HepG2 (cell line): ENCODE measurements around the gene NT5C2.
"Not testable (repeated sequence)": the region's sequence is repeated elsewhere in the genome, so short reads cannot be mapped to it uniquely, and the experiment has no call there.

Experiments used
- ATRX ChIP-seq: sonication (generic); formaldehyde crosslinking; IDR thresholded peaks from 2 replicates; pipeline ENCODE4 v1.4.0; 2020; ENCODE audit warnings: missing genetic modification reagents, borderline replicate concordance
- FOXJ3 ChIP-seq: sonication (generic); formaldehyde crosslinking; IDR thresholded peaks from 2 replicates; pipeline ENCODE4 v1.4.0; 2020; ENCODE audit warnings: missing genetic modification reagents, mild to moderate bottlenecking, borderline replicate concordance
- HMGXB4 ChIP-seq, 2 experiments: sonication (generic) in 1 of 2; formaldehyde crosslinking in 1 of 2; IDR thresholded peaks; 2 replicates each; pipeline versions ENCODE4 v1.4.0 to v1.6.1; 2018 to 2020; ENCODE audit warnings: missing genetic modification reagents in 2 of 2, borderline replicate concordance in 1 of 2, low read depth in 1 of 2, mild to moderate bottlenecking in 1 of 2, missing biosample characterization in 1 of 2
- KLF6 ChIP-seq: IDR thresholded peaks from 2 replicates; pipeline ENCODE4 v1.8.0; 2016; ENCODE audit warnings: missing biosample characterization, missing genetic modification reagents
- NPAS2 ChIP-seq: sonication (generic); formaldehyde crosslinking; IDR thresholded peaks from 2 replicates; pipeline ENCODE4 v1.8.0; 2022; ENCODE audit warnings: mild to moderate bottlenecking, missing genetic modification reagents, borderline replicate concordance
- ZFYVE20 ChIP-seq: sonication (generic); formaldehyde crosslinking; IDR thresholded peaks from 2 replicates; pipeline ENCODE4 v1.8.0; 2023; ENCODE audit warnings: low read depth, mild to moderate bottlenecking, moderate library complexity, missing genetic modification reagents, borderline replicate concordance
- ZNF10 ChIP-seq: sonication (generic); formaldehyde crosslinking; IDR thresholded peaks from 2 replicates; pipeline ENCODE4 v1.4.0; 2020; ENCODE audit warnings: mild to moderate bottlenecking, low read depth, missing genetic modification reagents, borderline replicate concordance
- ZNF766 ChIP-seq: sonication (generic); formaldehyde crosslinking; IDR thresholded peaks from 2 replicates; pipeline ENCODE4 v1.5.0; 2020; ENCODE audit warnings: missing genetic modification reagents, borderline replicate concordance
- TF ChIP-seq, protein P1 (sequence below): sonication (generic); formaldehyde crosslinking; IDR thresholded peaks from 2 replicates; pipeline ENCODE4 v1.5.0; 2020; ENCODE audit warnings: mild to moderate bottlenecking, missing genetic modification reagents, moderate library complexity
- TF ChIP-seq, protein P2 (sequence below): IDR thresholded peaks from 2 replicates; pipeline ENCODE4 v1.6.1; 2012; ENCODE audit warnings: low read length, improper control_type of control experiment
- TF ChIP-seq, protein P3 (sequence below): sonication (generic); formaldehyde crosslinking; IDR thresholded peaks from 2 replicates; pipeline ENCODE4 v1.8.1; 2022; ENCODE audit warnings: low read depth, mild to moderate bottlenecking, missing genetic modification reagents

- TF ChIP-seq FOXJ3 (CRISPR knock-in tag); NPAS2 (CRISPR knock-in tag); ATRX (CRISPR knock-in tag); ZNF10 (CRISPR knock-in tag); ZNF766 (CRISPR knock-in tag); HMGXB4 (CRISPR knock-in tag; IDR thresholded peaks at IDR 0.05; ENCODE audit: borderline replicate concordance in 1 of 2, low read depth in 1 of 2); ZFYVE20 (CRISPR knock-in tag); KLF6: not testable (repeated sequence)
- TF ChIP-seq, protein P1, sequence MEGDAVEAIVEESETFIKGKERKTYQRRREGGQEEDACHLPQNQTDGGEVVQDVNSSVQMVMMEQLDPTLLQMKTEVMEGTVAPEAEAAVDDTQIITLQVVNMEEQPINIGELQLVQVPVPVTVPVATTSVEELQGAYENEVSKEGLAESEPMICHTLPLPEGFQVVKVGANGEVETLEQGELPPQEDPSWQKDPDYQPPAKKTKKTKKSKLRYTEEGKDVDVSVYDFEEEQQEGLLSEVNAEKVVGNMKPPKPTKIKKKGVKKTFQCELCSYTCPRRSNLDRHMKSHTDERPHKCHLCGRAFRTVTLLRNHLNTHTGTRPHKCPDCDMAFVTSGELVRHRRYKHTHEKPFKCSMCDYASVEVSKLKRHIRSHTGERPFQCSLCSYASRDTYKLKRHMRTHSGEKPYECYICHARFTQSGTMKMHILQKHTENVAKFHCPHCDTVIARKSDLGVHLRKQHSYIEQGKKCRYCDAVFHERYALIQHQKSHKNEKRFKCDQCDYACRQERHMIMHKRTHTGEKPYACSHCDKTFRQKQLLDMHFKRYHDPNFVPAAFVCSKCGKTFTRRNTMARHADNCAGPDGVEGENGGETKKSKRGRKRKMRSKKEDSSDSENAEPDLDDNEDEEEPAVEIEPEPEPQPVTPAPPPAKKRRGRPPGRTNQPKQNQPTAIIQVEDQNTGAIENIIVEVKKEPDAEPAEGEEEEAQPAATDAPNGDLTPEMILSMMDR = not testable (repeated sequence)
- TF ChIP-seq, protein P2, sequence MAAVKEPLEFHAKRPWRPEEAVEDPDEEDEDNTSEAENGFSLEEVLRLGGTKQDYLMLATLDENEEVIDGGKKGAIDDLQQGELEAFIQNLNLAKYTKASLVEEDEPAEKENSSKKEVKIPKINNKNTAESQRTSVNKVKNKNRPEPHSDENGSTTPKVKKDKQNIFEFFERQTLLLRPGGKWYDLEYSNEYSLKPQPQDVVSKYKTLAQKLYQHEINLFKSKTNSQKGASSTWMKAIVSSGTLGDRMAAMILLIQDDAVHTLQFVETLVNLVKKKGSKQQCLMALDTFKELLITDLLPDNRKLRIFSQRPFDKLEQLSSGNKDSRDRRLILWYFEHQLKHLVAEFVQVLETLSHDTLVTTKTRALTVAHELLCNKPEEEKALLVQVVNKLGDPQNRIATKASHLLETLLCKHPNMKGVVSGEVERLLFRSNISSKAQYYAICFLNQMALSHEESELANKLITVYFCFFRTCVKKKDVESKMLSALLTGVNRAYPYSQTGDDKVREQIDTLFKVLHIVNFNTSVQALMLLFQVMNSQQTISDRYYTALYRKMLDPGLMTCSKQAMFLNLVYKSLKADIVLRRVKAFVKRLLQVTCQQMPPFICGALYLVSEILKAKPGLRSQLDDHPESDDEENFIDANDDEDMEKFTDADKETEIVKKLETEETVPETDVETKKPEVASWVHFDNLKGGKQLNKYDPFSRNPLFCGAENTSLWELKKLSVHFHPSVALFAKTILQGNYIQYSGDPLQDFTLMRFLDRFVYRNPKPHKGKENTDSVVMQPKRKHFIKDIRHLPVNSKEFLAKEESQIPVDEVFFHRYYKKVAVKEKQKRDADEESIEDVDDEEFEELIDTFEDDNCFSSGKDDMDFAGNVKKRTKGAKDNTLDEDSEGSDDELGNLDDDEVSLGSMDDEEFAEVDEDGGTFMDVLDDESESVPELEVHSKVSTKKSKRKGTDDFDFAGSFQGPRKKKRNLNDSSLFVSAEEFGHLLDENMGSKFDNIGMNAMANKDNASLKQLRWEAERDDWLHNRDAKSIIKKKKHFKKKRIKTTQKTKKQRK = not testable (repeated sequence)
- TF ChIP-seq, protein P3, sequence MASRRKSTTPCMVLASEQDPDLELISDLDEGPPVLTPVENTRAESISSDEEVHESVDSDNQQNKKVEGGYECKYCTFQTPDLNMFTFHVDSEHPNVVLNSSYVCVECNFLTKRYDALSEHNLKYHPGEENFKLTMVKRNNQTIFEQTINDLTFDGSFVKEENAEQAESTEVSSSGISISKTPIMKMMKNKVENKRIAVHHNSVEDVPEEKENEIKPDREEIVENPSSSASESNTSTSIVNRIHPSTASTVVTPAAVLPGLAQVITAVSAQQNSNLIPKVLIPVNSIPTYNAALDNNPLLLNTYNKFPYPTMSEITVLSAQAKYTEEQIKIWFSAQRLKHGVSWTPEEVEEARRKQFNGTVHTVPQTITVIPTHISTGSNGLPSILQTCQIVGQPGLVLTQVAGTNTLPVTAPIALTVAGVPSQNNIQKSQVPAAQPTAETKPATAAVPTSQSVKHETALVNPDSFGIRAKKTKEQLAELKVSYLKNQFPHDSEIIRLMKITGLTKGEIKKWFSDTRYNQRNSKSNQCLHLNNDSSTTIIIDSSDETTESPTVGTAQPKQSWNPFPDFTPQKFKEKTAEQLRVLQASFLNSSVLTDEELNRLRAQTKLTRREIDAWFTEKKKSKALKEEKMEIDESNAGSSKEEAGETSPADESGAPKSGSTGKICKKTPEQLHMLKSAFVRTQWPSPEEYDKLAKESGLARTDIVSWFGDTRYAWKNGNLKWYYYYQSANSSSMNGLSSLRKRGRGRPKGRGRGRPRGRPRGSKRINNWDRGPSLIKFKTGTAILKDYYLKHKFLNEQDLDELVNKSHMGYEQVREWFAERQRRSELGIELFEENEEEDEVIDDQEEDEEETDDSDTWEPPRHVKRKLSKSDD (CRISPR knock-in tag) = not testable (repeated sequence)
These were observed 9.1 kb downstream of the NT5C2 start for GRCh38 chr10:103183991-103184451.
